Activated CD8-positive, alpha-beta memory T cell treated with anti-CD3 and anti-CD28 coated beads for 4 hours (primary cell): ENCODE measurements around the gene SVOP.

Experiments used
- DNase-seq, 2 donors: peaks; one replicate each; pipeline ENCODE4 v3.0.0-alpha.2; 2020; ENCODE audit warnings: low read depth in 2 of 2

SVOP gene

GRCh38 chr12:108938247-108938924 lies 82.5 kb downstream of the SVOP start:
- no peak for DNase-seq

- no peak for DNase-seq
These were observed 85.6 kb downstream of the SVOP start for GRCh38 chr12:108935159-108935763.

GRCh38 chr12:108933949-108934348 lies 86.9 kb downstream of the SVOP start:
- DNase-seq, result no peak

- no peak for DNase-seq
These were observed 90.1 kb downstream of the SVOP start for GRCh38 chr12:108930756-108931155.

- no peak for DNase-seq
These were observed 90.7 kb downstream of the SVOP start for GRCh38 chr12:108930155-108930554.

- DNase-seq, result no peak
These were observed 92.2 kb downstream of the SVOP start for GRCh38 chr12:108928695-108929094.

GRCh38 chr12:108922918-108923317 lies 98.0 kb downstream of the SVOP start:
- no peak for DNase-seq

- DNase-seq, result no peak
These were observed 98.9 kb downstream of the SVOP start for GRCh38 chr12:108921946-108922345.

GRCh38 chr12:108918960-108919642 lies 101.8 kb downstream of the SVOP start:
- no peak for DNase-seq

- no peak for DNase-seq
These were observed 102.7 kb downstream of the SVOP start for GRCh38 chr12:108918206-108918605.

GRCh38 chr12:108916336-108916735 lies 104.5 kb downstream of the SVOP start:
- no peak for DNase-seq

GRCh38 chr12:108915632-108916133 lies 105.2 kb downstream of the SVOP start:
- no peak for DNase-seq

GRCh38 chr12:108914121-108914531 lies 106.7 kb downstream of the SVOP start:
- no peak for DNase-seq

- DNase-seq, result no peak
These were observed 108.5 kb downstream of the SVOP start for GRCh38 chr12:108912361-108912760.

- DNase-seq, result no peak
These were observed 109.0 kb downstream of the SVOP start for GRCh38 chr12:108911915-108912314.

GRCh38 chr12:108910336-108910735 lies 110.5 kb downstream of the SVOP start:
- no peak for DNase-seq

GRCh38 chr12:108907839-108908351 lies 113.0 kb downstream of the SVOP start:
- no peak for DNase-seq

GRCh38 chr12:108906971-108907370 lies 113.9 kb downstream of the SVOP start:
- no peak for DNase-seq

GRCh38 chr12:108905725-108906124 lies 115.1 kb downstream of the SVOP start:
- DNase-seq, result no peak

- no peak for DNase-seq
These were observed 121.7 kb downstream of the SVOP start for GRCh38 chr12:108899145-108899544.

- DNase-seq, result no peak
These were observed 124.1 kb downstream of the SVOP start for GRCh38 chr12:108896817-108897216.

- DNase-seq, result no peak
These were observed 124.5 kb downstream of the SVOP start for GRCh38 chr12:108896336-108896735.
